CD8-positive, alpha-beta memory T cell (primary cell): ENCODE results near the gene HCFC1R1. TPM values are rescaled to one million over a fixed set of nuclear protein-coding genes. Genes with fewer than 3 reads are reported as not detected.
A peak's percentile ranks its signal among the peaks of the same experiment; 100 is the strongest.

Source experiments
- CTCF ChIA-PET: fragments of 350-600 bp; sonication (Branson Sonifier 250); formaldehyde crosslinking; loops from one replicate; lab custom pipeline; 2021; ENCODE audit warnings: antibody characterized with exemption; lab: Charles Lee
- POLR2A ChIA-PET: fragments of 350-600 bp; sonication (Branson Sonifier 250); formaldehyde crosslinking; loops from one replicate; lab custom pipeline; 2021; ENCODE audit warnings: antibody characterized with exemption; lab: Charles Lee
- DNase-seq, 5 donors: peaks; one replicate each; pipeline versions ENCODE4 v3.0.0 to v3.0.0-alpha.2; 2020 to 2022; ENCODE audit warnings: mixed read lengths in 1 of 5
- H3K27ac ChIP-seq: one replicate; pipeline ENCODE4 v1.7.0; 2013; ENCODE audit warnings: low read depth, mild to moderate bottlenecking, low read length, moderate library complexity
- H3K27me3 ChIP-seq: 2 replicates; pipeline ENCODE4 v1.7.0; 2013; ENCODE audit warnings: low read length, mild to moderate bottlenecking; ENCODE audit not compliant: insufficient read depth, poor library complexity, severe bottlenecking
- H3K36me3 ChIP-seq: 2 replicates; pipeline ENCODE4 v1.7.0; 2013; ENCODE audit warnings: mild to moderate bottlenecking, low read length, moderate library complexity; ENCODE audit not compliant: insufficient read depth
- H3K4me1 ChIP-seq: 2 replicates; pipeline ENCODE4 v1.7.0; 2013; ENCODE audit warnings: mild to moderate bottlenecking, low read length, moderate library complexity; ENCODE audit not compliant: insufficient read depth
- H3K4me3 ChIP-seq: 2 replicates; pipeline ENCODE4 v1.7.0; 2013; ENCODE audit warnings: mild to moderate bottlenecking, low read length
- H3K9me3 ChIP-seq: 2 replicates; pipeline ENCODE4 v1.7.0; 2013; ENCODE audit warnings: mild to moderate bottlenecking, low read length
- H3K27ac Mint-ChIP-seq, 8 donors: one replicate each; pipeline ENCODE4 v1.8.0; 2020 to 2021; ENCODE audit warnings: mixed read lengths in 8 of 8, mild to moderate bottlenecking in 6 of 8, inconsistent platforms in 3 of 8, moderate library complexity in 3 of 8
- H3K27me3 Mint-ChIP-seq, 2 donors: one replicate each; pipeline ENCODE4 v1.8.0; 2020 to 2021; ENCODE audit warnings: mixed read lengths in 2 of 2, mild to moderate bottlenecking in 1 of 2, moderate library complexity in 1 of 2
- H3K36me3 Mint-ChIP-seq, 3 donors: one replicate each; pipeline ENCODE4 v1.8.0; 2020 to 2021; ENCODE audit warnings: mixed read lengths in 3 of 3, inconsistent platforms in 1 of 3, mild to moderate bottlenecking in 1 of 3
- H3K4me1 Mint-ChIP-seq, 3 donors: one replicate each; pipeline ENCODE4 v1.8.0; 2020 to 2021; ENCODE audit warnings: mixed read lengths in 3 of 3, inconsistent platforms in 1 of 3, mild to moderate bottlenecking in 1 of 3
- H3K4me3 Mint-ChIP-seq, 7 donors: one replicate each; pipeline ENCODE4 v1.8.0; 2020 to 2021; ENCODE audit warnings: mixed read lengths in 7 of 7, mild to moderate bottlenecking in 6 of 7, moderate library complexity in 4 of 7, inconsistent platforms in 2 of 7
- H3K9me3 Mint-ChIP-seq, 5 donors: one replicate each; pipeline ENCODE4 v1.8.0; 2020 to 2022; ENCODE audit warnings: mixed read lengths in 5 of 5, mild to moderate bottlenecking in 3 of 5, moderate library complexity in 2 of 5, inconsistent platforms in 1 of 5
- polyA plus RNA-seq: library from polyadenylated mRNA; unstranded; fragments of 300-500 nt; fragmentation: Illumina TruSeq; gene quantifications from one replicate; pipeline ENCODE4 v1.2.3, GENCODE V29; 2021
- total RNA-seq, 2 experiments: library from RNA; stranded (reverse); gene quantifications; one replicate each; pipeline ENCODE4 v1.2.3, GENCODE V29; 2021

Gene HCFC1R1
- total and polyA plus RNA-seq, 3 experiments from 2014 or later, result 23.7 to 26.3 (median 25.6) TPM

GRCh38 chr16:3050487-3050886 is 26.7 kb upstream of the HCFC1R1 start:
- Mint-ChIP-seq H3K36me3 (peaks cover 0 to 20% (median 6%) of the 10 kb centered on the region in 3 donors), H3K27me3 (peaks cover under 1 to 3% of the 10 kb centered on the region in 2 donors), H3K9me3 (no peaks in the 10 kb centered on the region), H3K27ac (peak overlapping the region in 1 of 8 donors; percentile 31), H3K4me3 (peak overlapping the region in 2 of 7 donors; percentile 8 to 58), H3K4me1 (peaks cover 29 to 62% (median 48%) of the 10 kb centered on the region in 3 donors)
- POLR2A ChIA-PET, result interaction anchor here (1.2 kb wide), 1 partner anchor 8 kb away, joined by 4 read pairs; no protein-coding TSS in a partner anchor
- Histone ChIP-seq H3K36me3 (no peaks in the 10 kb centered on the region), H3K4me1 (peaks cover 25% of the 10 kb centered on the region), H3K4me3 (no peak overlapping the region), H3K27ac (no peak overlapping the region), H3K27me3 (peaks cover 7% of the 10 kb centered on the region), H3K9me3 (no peaks in the 10 kb centered on the region)
- CTCF ChIA-PET, result interaction anchor here (1.8 to 6.3 kb wide), 3 partner anchors 8 to 79 kb away, joined by 5 to 94 read pairs (median 31); no protein-coding TSS in a partner anchor
- no peak for DNase-seq

- H3K36me3 ChIP-seq, result no peaks in the 10 kb centered on the region
- DNase-seq, result no peak
- H3K27ac Mint-ChIP-seq, result peak overlapping the region in 1 of 8 donors; percentile 31
- H3K4me3 ChIP-seq, result no peak overlapping the region
- peaks cover 3 to 8% of the 10 kb centered on the region in 2 donors for H3K27me3 Mint-ChIP-seq
- H3K9me3 ChIP-seq, result no peaks in the 10 kb centered on the region
- H3K4me3 Mint-ChIP-seq, result peak overlapping the region in 1 of 7 donors; percentile 58
- no peak overlapping the region for H3K27ac ChIP-seq
- peaks cover 11% of the 10 kb centered on the region for H3K27me3 ChIP-seq
- no peaks in the 10 kb centered on the region for H3K9me3 Mint-ChIP-seq
- H3K4me1 ChIP-seq, result peaks cover 25% of the 10 kb centered on the region
- CTCF ChIA-PET, result interaction anchor here (0.6 to 6.3 kb wide), 5 partner anchors 9 to 79 kb away, joined by 3 to 94 read pairs (median 21); no protein-coding TSS in a partner anchor
- peaks cover 28 to 62% (median 48%) of the 10 kb centered on the region in 3 donors for H3K4me1 Mint-ChIP-seq
- H3K36me3 Mint-ChIP-seq, result peaks cover 0 to 15% (median 6%) of the 10 kb centered on the region in 3 donors
- POLR2A ChIA-PET, result interaction anchor here (1.0 to 2.7 kb wide), 4 partner anchors 9 to 81 kb away, joined by 3 to 9 read pairs (median 4); no protein-coding TSS in a partner anchor
Observed at GRCh38 chr16:3049921-3050481, 26.3 kb upstream of the HCFC1R1 start.

GRCh38 chr16:3047387-3047720 is 23.6 kb upstream of the HCFC1R1 start:
- H3K27me3 Mint-ChIP-seq, result peaks cover 13 to 30% of the 10 kb centered on the region in 2 donors

GRCh38 chr16:3046641-3047386 is 23.1 kb upstream of the HCFC1R1 start:
- Histone ChIP-seq H3K27ac (no peak overlapping the region), H3K4me3 (no peak overlapping the region), H3K9me3 (no peaks in the 10 kb centered on the region), H3K4me1 (peaks cover 27% of the 10 kb centered on the region), H3K27me3 (peaks cover 37% of the 10 kb centered on the region), H3K36me3 (no peaks in the 10 kb centered on the region)
- Mint-ChIP-seq H3K27ac (peak overlapping the region in 2 of 8 donors; percentile 38 to 94), H3K27me3 (peaks cover 13 to 34% of the 10 kb centered on the region in 2 donors), H3K36me3 (no peaks in the 10 kb centered on the region), H3K9me3 (no peaks in the 10 kb centered on the region), H3K4me1 (peaks cover 16 to 46% (median 36%) of the 10 kb centered on the region in 3 donors), H3K4me3 (peak overlapping the region; percentile 39 to 78 (median 63))
- CTCF ChIA-PET, result interaction anchor here (1.4 to 6.3 kb wide), 4 partner anchors 12 to 82 kb away, joined by 3 to 94 read pairs (median 26); no protein-coding TSS in a partner anchor
- POLR2A ChIA-PET, result interaction anchor here (1.1 to 2.7 kb wide), 3 partner anchors 12 to 27 kb away, joined by 3 to 9 read pairs (median 4); partner anchors contain the start of gene TNFRSF12A
- DNase-seq, result no peak

More at GRCh38 chr16:3047387-3047720, 23.6 kb upstream of the HCFC1R1 start:
- no peak overlapping the region for H3K27ac ChIP-seq
- ChIA-PET CTCF (interaction anchor here (1.2 to 6.3 kb wide), 6 partner anchors 11 to 85 kb away, joined by 3 to 94 read pairs (median 12); no protein-coding TSS in a partner anchor), POLR2A (interaction anchor here (0.8 to 2.7 kb wide), 5 partner anchors 11 to 80 kb away, joined by 3 to 9 read pairs (median 8); partner anchors contain the start of gene TNFRSF12A)
- Mint-ChIP-seq H3K27ac (no peak overlapping the region), H3K36me3 (peaks cover 0 to 3% (median 0%) of the 10 kb centered on the region in 3 donors), H3K9me3 (no peaks in the 10 kb centered on the region), H3K4me3 (peak overlapping the region in 5 of 7 donors; percentile 50 to 66 (median 63)), H3K4me1 (peaks cover 20 to 50% (median 39%) of the 10 kb centered on the region in 3 donors)
- no peak overlapping the region for H3K4me3 ChIP-seq
- DNase-seq, result no peak
- no peaks in the 10 kb centered on the region for H3K9me3 ChIP-seq
- H3K4me1 ChIP-seq, result peaks cover 27% of the 10 kb centered on the region
- peaks cover 36% of the 10 kb centered on the region for H3K27me3 ChIP-seq
- no peaks in the 10 kb centered on the region for H3K36me3 ChIP-seq

GRCh38 chr16:3045758-3046640 is 22.3 kb upstream of the HCFC1R1 start, which contains the start of gene MMP25:
MMP25 (plus strand) TSS chr16:3046561; CDS start chr16:3046918, 357 bp downstream.
- Histone ChIP-seq H3K36me3 (no peaks in the 10 kb centered on the region), H3K9me3 (no peaks in the 10 kb centered on the region), H3K27me3 (peaks cover 43% of the 10 kb centered on the region), H3K4me1 (peaks cover 27% of the 10 kb centered on the region), H3K4me3 (peak within 1 kb of the TSS; percentile 51), H3K27ac (no peak within 1 kb of the TSS)
- Mint-ChIP-seq H3K4me1 (peaks cover 16 to 40% (median 31%) of the 10 kb centered on the region in 3 donors), H3K27me3 (peaks cover 13 to 34% of the 10 kb centered on the region in 2 donors), H3K36me3 (no peaks in the 10 kb centered on the region), H3K9me3 (no peaks in the 10 kb centered on the region), H3K27ac (peak within 1 kb of the TSS in 5 of 8 donors; percentile 36 to 94 (median 42)), H3K4me3 (peak within 1 kb of the TSS; percentile 56 to 89 (median 83))
- POLR2A ChIA-PET, result interaction anchor here (0.6 to 1.4 kb wide), 5 partner anchors 11 to 166 kb away, joined by 3 to 6 read pairs (median 5); no protein-coding TSS in a partner anchor
- CTCF ChIA-PET, result interaction anchor here (0.7 to 9.7 kb wide), 6 partner anchors 11 to 84 kb away, joined by 3 to 119 read pairs (median 6); no protein-coding TSS in a partner anchor
- no peak for DNase-seq

- peak overlapping the region in 3 of 8 donors; percentile 6 to 66 (median 42) for H3K27ac Mint-ChIP-seq
- no peak overlapping the region for H3K27ac ChIP-seq
- no peaks in the 10 kb centered on the region for H3K9me3 Mint-ChIP-seq
- POLR2A ChIA-PET, result interaction anchor here (0.8 kb wide), 1 partner anchor 8 kb away, joined by 3 read pairs; the partner anchor contains the start of gene BICDL2
- H3K36me3 Mint-ChIP-seq, result no peaks in the 10 kb centered on the region
- H3K4me1 ChIP-seq, result peaks cover 27% of the 10 kb centered on the region
- DNase-seq, result no peak
- H3K9me3 ChIP-seq, result no peaks in the 10 kb centered on the region
- H3K27me3 ChIP-seq, result peaks cover 51% of the 10 kb centered on the region
- H3K36me3 ChIP-seq, result no peaks in the 10 kb centered on the region
- CTCF ChIA-PET, result interaction anchor here (0.9 to 9.7 kb wide), 5 partner anchors 9 to 85 kb away, joined by 3 to 119 read pairs (median 9); no protein-coding TSS in a partner anchor
- H3K4me1 Mint-ChIP-seq, result peaks cover 12 to 30% (median 22%) of the 10 kb centered on the region in 3 donors
- H3K4me3 ChIP-seq, result no peak overlapping the region
- peak overlapping the region; percentile 56 to 89 (median 83) for H3K4me3 Mint-ChIP-seq
- H3K27me3 Mint-ChIP-seq, result peaks cover 17 to 34% of the 10 kb centered on the region in 2 donors
Observed at GRCh38 chr16:3044708-3045107, 21.0 kb upstream of the HCFC1R1 start.
